ENCODE results near the gene RHOJ.

RHOJ gene

DNA sequence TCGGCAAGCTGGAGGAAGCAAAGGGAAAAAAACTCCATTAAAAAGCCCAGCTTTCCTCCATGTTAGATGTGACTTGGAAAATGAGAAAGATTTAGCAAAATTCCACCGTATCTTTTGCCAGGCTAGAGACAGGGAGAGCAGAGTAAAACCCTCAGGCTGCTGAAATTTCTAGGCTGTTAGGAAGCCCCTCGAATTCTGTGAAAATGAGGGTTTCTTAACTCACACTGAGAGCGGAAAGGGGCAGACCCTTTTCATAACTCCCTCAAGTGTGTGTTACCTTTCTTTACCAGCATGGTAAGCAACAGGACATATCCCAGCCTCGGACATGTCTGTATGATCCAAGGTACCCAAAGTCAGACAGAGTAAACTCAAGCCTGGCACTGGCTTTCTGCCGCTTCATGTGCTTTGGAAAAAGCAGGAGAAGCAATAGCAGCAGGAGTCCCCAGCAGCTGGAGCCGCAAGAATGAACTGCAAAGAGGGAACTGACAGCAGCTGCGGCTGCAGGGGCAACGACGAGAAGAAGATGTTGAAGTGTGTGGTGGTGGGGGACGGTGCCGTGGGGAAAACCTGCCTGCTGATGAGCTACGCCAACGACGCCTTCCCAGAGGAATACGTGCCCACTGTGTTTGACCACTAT is at the start of gene RHOJ:
Gene RHOJ, plus strand, starts transcription at position 37 of the 637 bp plus-strand sequence. Its CDS starts 427 bp downstream, at position 464.
- Histone ChIP-seq H3K27ac (ENCODE audit: low read depth, low read length) (no peak within 1 kb of the TSS), H3F3A (ENCODE audit: control insufficient read depth, insufficient read depth) (no peaks in the 10 kb centered on the region), H3K9me2 (replicated peaks; ENCODE audit: control insufficient read depth, low read length) (no peaks in the 10 kb centered on the region), H3K36me3 (ENCODE audit: control insufficient read depth, low read length) (no peaks in the 10 kb centered on the region), H3K4me1 (ENCODE audit: control insufficient read depth, low read length) (no peaks in the 10 kb centered on the region), H3K27me3 (ENCODE audit: control insufficient read depth, low read length) (0 out of 2 replicates have a peak, but pooled peaks cover 3% of the 10 kb centered on the region), H4K20me1 (ENCODE audit: control insufficient read depth, insufficient read depth, low read depth, low read length) (no peaks in the 10 kb centered on the region), H3K4me3 (ENCODE audit: low read length) (no peak within 1 kb of the TSS), H3K9me3 (ENCODE audit: control insufficient read depth, insufficient read depth, low read length) (no peaks in the 10 kb centered on the region), H3K4me2 (ENCODE audit: low read length) (no peak within 1 kb of the TSS), H3K79me2 (ENCODE audit: control insufficient read depth, low read length) (no peaks in the 10 kb centered on the region)
- TF ChIP-seq, protein P1, sequence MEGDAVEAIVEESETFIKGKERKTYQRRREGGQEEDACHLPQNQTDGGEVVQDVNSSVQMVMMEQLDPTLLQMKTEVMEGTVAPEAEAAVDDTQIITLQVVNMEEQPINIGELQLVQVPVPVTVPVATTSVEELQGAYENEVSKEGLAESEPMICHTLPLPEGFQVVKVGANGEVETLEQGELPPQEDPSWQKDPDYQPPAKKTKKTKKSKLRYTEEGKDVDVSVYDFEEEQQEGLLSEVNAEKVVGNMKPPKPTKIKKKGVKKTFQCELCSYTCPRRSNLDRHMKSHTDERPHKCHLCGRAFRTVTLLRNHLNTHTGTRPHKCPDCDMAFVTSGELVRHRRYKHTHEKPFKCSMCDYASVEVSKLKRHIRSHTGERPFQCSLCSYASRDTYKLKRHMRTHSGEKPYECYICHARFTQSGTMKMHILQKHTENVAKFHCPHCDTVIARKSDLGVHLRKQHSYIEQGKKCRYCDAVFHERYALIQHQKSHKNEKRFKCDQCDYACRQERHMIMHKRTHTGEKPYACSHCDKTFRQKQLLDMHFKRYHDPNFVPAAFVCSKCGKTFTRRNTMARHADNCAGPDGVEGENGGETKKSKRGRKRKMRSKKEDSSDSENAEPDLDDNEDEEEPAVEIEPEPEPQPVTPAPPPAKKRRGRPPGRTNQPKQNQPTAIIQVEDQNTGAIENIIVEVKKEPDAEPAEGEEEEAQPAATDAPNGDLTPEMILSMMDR (IDR thresholded peaks at IDR 0.05; ENCODE audit: low read depth, low read length, poor library complexity, severe bottlenecking), result no peak
- no peak for TF ChIP-seq EZH2phosphoT487 (IDR thresholded peaks at IDR 0.05; ENCODE audit: borderline replicate concordance, low read length)

DNA sequence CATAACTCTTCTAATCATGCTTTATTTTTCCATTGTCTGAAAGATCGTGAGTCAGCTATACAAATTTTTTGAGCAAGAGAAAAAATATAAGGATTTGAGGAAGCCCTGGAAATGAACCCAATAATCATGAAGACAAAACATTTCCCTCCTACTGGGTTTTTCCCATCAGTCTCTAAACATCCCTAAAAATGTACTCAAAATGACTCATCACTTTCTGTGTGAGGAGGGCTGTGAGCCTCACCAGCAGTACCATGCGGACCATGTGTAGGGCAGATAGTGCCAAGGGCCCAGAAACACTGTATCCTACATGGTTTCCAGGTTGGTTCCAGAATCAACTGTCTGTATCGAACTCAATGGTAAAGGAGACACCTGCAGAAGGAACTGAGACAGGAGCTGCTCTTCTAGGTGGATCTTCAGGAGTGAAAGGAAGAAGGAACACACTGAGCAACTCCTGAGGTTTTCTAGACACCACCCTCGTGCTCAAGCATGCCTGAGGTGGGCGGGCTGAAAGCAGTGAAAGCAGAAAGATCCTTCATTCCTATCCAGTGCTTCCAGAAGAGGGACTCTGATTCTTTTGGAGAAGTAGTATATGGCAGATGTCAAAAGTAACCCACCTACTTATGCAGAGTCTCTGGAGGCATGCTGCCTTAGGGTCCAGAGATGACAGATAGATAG is 48.6 kb upstream of the RHOJ start:
- Histone ChIP-seq H3K27ac (ENCODE audit: low read depth, low read length) (no peak overlapping the region), H3K4me3 (ENCODE audit: low read length) (no peak overlapping the region), H3F3A (ENCODE audit: control insufficient read depth, insufficient read depth) (no peaks in the 10 kb centered on the region), H3K4me1 (ENCODE audit: control insufficient read depth, low read length) (no peaks in the 10 kb centered on the region), H3K79me2 (ENCODE audit: control insufficient read depth, low read length) (no peaks in the 10 kb centered on the region), H4K20me1 (ENCODE audit: control insufficient read depth, insufficient read depth, low read depth, low read length) (no peaks in the 10 kb centered on the region), H3K9me2 (replicated peaks; ENCODE audit: control insufficient read depth, low read length) (no peaks in the 10 kb centered on the region), H3K9me3 (ENCODE audit: control insufficient read depth, insufficient read depth, low read length) (no peaks in the 10 kb centered on the region), H3K27me3 (ENCODE audit: control insufficient read depth, low read length) (no peaks in the 10 kb centered on the region), H3K36me3 (ENCODE audit: control insufficient read depth, low read length) (no peaks in the 10 kb centered on the region), H3K4me2 (ENCODE audit: low read length) (no peak overlapping the region)
- TF ChIP-seq, protein P1 (IDR thresholded peaks at IDR 0.05; ENCODE audit: low read depth, low read length, poor library complexity, severe bottlenecking), result no peak

DNA sequence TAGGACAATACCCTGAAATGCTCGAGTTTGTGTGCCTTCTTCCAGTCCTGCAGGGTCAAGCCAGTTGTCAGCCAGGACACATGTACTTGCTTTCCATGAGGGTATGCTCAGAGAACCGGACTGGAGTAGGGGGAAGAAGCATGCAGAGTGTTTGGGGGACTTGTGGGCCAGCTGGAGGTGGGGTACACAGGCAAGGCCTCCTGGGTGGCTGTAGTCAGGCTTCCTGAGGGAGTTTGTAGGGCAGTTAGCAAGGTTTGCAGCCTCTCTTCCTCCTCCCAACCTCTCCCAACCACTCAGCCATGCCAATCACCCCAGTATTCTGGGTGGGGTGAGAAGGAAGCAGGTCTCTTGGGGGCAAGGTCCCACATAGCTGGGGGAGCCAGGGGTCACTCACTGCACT is 47.0 kb upstream of the RHOJ start:
- H3K4me3 ChIP-seq (ENCODE audit: low read length), result no peak overlapping the region
- H3K27ac ChIP-seq (ENCODE audit: low read depth, low read length), result no peak overlapping the region
- H4K20me1 ChIP-seq (ENCODE audit: control insufficient read depth, insufficient read depth, low read depth, low read length), result no peaks in the 10 kb centered on the region
- no peaks in the 10 kb centered on the region for H3K36me3 ChIP-seq (ENCODE audit: control insufficient read depth, low read length)
- no peak overlapping the region for H3K4me2 ChIP-seq (ENCODE audit: low read length)
- no peaks in the 10 kb centered on the region for H3K27me3 ChIP-seq (ENCODE audit: control insufficient read depth, low read length)
- H3K9me2 ChIP-seq (replicated peaks; ENCODE audit: control insufficient read depth, low read length), result no peaks in the 10 kb centered on the region
- TF ChIP-seq, protein P1 (IDR thresholded peaks at IDR 0.05; ENCODE audit: low read depth, low read length, poor library complexity, severe bottlenecking), result no peak
- H3F3A ChIP-seq (ENCODE audit: control insufficient read depth, insufficient read depth), result no peaks in the 10 kb centered on the region
- no peaks in the 10 kb centered on the region for H3K4me1 ChIP-seq (ENCODE audit: control insufficient read depth, low read length)
- H3K79me2 ChIP-seq (ENCODE audit: control insufficient read depth, low read length), result no peaks in the 10 kb centered on the region
- H3K9me3 ChIP-seq (ENCODE audit: control insufficient read depth, insufficient read depth, low read length), result no peaks in the 10 kb centered on the region

All from DOHH2 (cell line).